OCI-LY7 (cell line): ENCODE results near the gene UBE3C. TPM values are rescaled to one million over a fixed set of nuclear protein-coding genes. Genes with fewer than 3 reads are reported as not detected.
"Not testable (repeated sequence)": the region's sequence is repeated elsewhere in the genome, so short reads cannot be mapped to it uniquely, and the experiment has no call there.

Experiments
- BruUV-seq: library from RNA; stranded (reverse); fragments of 400-500 nt; replicated peaks from 2 replicates; lab custom pipeline; 2021; lab: Mats Ljungman, UMichigan
- CTCF ChIA-PET: fragments of 300-600 bp; sonication (Branson Sonifier 250); formaldehyde crosslinking; loops from one replicate; lab custom pipeline; 2022; ENCODE audit warnings: antibody characterized with exemption; ENCODE audit not compliant: unreplicated experiment; lab: Charles Lee
- POLR2A ChIA-PET: fragments of 300-600 bp; sonication (Branson Sonifier 250); formaldehyde crosslinking; loops from one replicate; lab custom pipeline; 2022; ENCODE audit warnings: antibody characterized with exemption; lab: Charles Lee
- DNase-seq: peaks from one replicate; pipeline ENCODE4 v3.0.0-alpha.2; 2015; ENCODE audit warnings: low spot score
- H2AFZ ChIP-seq: fragments of 200-600 bp; sonication (generic), shearing (Covaris generic); 2 replicates; pipeline ENCODE4 v1.6.1; 2014; ENCODE audit warnings: mild to moderate bottlenecking, antibody characterized with exemption, low read length, moderate library complexity
- H3K27ac ChIP-seq: fragments of 200-600 bp; sonication (generic); 2 replicates; pipeline ENCODE4 v1.5.1; 2014; ENCODE audit warnings: mixed run types, low read depth, mild to moderate bottlenecking, moderate library complexity, low read length, inconsistent platforms; ENCODE audit not compliant: poor library complexity, severe bottlenecking
- H3K36me3 ChIP-seq: fragments of 200-600 bp; sonication (generic); 2 replicates; pipeline ENCODE4 v1.6.1; 2014; ENCODE audit warnings: mild to moderate bottlenecking, antibody characterized with exemption, low read length, moderate library complexity, mixed read lengths; ENCODE audit not compliant: insufficient read depth
- H3K4me1 ChIP-seq: fragments of 200-600 bp; sonication (generic); 2 replicates; pipeline ENCODE4 v1.5.1; 2014; ENCODE audit warnings: mild to moderate bottlenecking, low read length; ENCODE audit not compliant: insufficient read depth, poor library complexity, severe bottlenecking
- H3K4me2 ChIP-seq: fragments of 200-600 bp; sonication (generic); 2 replicates; pipeline ENCODE4 v1.6.1; 2014; ENCODE audit warnings: mild to moderate bottlenecking, low read length
- H3K4me3 ChIP-seq: fragments of 200-600 bp; sonication (generic); 2 replicates; pipeline ENCODE4 v1.5.1; 2014; ENCODE audit warnings: mild to moderate bottlenecking, low read depth, low read length; ENCODE audit not compliant: poor library complexity, severe bottlenecking
- H3K79me2 ChIP-seq: fragments of 200-600 bp; sonication (generic); 2 replicates; pipeline ENCODE4 v1.6.1; 2016; ENCODE audit warnings: low read depth, mild to moderate bottlenecking, low read length, moderate library complexity, mixed read lengths; ENCODE audit not compliant: insufficient read depth
- H3K9me2 ChIP-seq: fragments of 200-600 bp; sonication (generic); 2 replicates; pipeline ENCODE4 v1.6.1; 2016; ENCODE audit warnings: mild to moderate bottlenecking, low read length, mixed read lengths; ENCODE audit not compliant: insufficient read depth
- H3K9me3 ChIP-seq: fragments of 200-600 bp; sonication (generic); 2 replicates; pipeline ENCODE4 v1.6.1; 2014; ENCODE audit warnings: mild to moderate bottlenecking, mixed run types, low read length, mixed read lengths
- H4K20me1 ChIP-seq: fragments of 200-600 bp; sonication (generic); 2 replicates; pipeline ENCODE4 v1.6.1; 2014; ENCODE audit warnings: mild to moderate bottlenecking, antibody characterized with exemption, low read length, moderate library complexity, mixed read lengths; ENCODE audit not compliant: insufficient read depth
- CTCF ChIP-seq: fragments of 200-600 bp; sonication (generic); conservative IDR thresholded peaks from 2 replicates; pipeline ENCODE4 v1.5.1; 2014; ENCODE audit warnings: mild to moderate bottlenecking, antibody characterized with exemption, low read length, moderate library complexity, mixed read lengths
- EZH2phosphoT487 ChIP-seq: fragments of 200-600 bp; sonication (generic); IDR thresholded peaks from 2 replicates; pipeline ENCODE4 v1.6.1; 2018; ENCODE audit warnings: low read depth, borderline replicate concordance, mild to moderate bottlenecking, mixed run types, antibody characterized with exemption, low read length, moderate library complexity, mixed read lengths
- intact Hi-C: fragments of 100-400 bp; cut with micrococcal nuclease; formaldehyde crosslinking; loops from one replicate; pipeline ENCODE4 v1.10.0; 2022; ENCODE audit not compliant: unreplicated experiment
- total RNA-seq, 2 experiments: library from RNA; depleted of rRNA in 1 of 2; stranded (reverse); fragments of >200 nt in 1 of 2; shearing (Covaris generic) in 1 of 2; gene quantifications; 2 replicates each; pipeline ENCODE4 v1.2.3, GENCODE V29; 2014 to 2022

UBE3C gene
- total RNA-seq, 2 experiments from 2014 or later = 60.4 to 66.1 TPM

DNA sequence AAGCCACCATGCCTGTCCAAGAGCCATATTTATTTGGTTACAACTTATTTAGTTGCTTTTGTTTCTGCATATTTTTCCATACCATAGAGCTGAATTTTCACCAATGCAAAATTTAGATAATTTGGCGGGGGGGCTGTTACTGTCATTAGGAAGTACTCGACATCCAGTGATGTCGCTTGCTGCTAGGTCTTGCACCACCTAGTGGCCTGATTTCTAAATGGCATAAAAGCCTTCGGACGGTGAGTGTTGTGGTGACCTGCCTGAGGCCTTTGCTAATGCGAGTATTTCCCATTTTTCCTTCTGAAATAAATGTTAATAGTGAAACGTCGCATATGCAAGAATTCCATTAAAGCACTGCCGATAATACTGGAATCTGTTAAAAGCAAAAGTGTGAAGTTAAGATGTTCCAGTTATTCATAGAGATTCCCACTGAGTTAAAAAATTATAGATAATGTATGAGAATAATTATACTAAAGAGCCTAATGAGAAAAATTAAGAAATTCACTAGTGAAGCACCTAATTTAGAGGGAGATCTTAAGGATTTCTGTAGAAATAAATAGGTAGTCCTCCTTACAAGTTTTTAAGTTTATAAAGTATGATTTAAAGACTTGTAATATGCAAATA lies 112.0 kb downstream of the UBE3C start:
- no peak overlapping the region for H2AFZ ChIP-seq
- H3K9me2 ChIP-seq = no peaks in the 10 kb centered on the region
- CTCF ChIA-PET = no interaction called here
- H3K36me3 ChIP-seq = peaks cover 77% of the 10 kb centered on the region
- no peak overlapping the region for H3K4me3 ChIP-seq
- no peak overlapping the region for H3K4me2 ChIP-seq
- H3K4me1 ChIP-seq = no peaks in the 10 kb centered on the region
- peak; percentile 72 for DNase-seq
- intact Hi-C loops = no loop called here
- H3K79me2 ChIP-seq = no peaks in the 10 kb centered on the region
- TF ChIP-seq CTCF = peak; percentile 96
- no peak for TF ChIP-seq EZH2phosphoT487
- H3K27ac ChIP-seq = no peak overlapping the region
- no peaks in the 10 kb centered on the region; the same call in 1 of the 2 replicates for H4K20me1 ChIP-seq
- POLR2A ChIA-PET = interaction anchor here (1.1 kb wide), 1 partner anchor 11 kb away, joined by 3 read pairs; no protein-coding TSS in a partner anchor
- no peaks in the 10 kb centered on the region for H3K9me3 ChIP-seq
- BruUV-seq = TSS peak; percentile 18

- H3K4me3 ChIP-seq, H3K9me2 ChIP-seq, H4K20me1 ChIP-seq, H3K27ac ChIP-seq, H3K79me2 ChIP-seq, H3K4me2 ChIP-seq, H3K4me1 ChIP-seq, BruUV-seq, DNase-seq, H3K9me3 ChIP-seq, CTCF ChIA-PET, intact Hi-C loops, H2AFZ ChIP-seq: not testable (repeated sequence)
- H3K36me3 ChIP-seq = peaks cover 86% of the 10 kb centered on the region
- POLR2A ChIA-PET = interaction anchor here (0.8 to 1.1 kb wide), 2 partner anchors 10 to 90 kb away, joined by 3 to 7 read pairs; no protein-coding TSS in a partner anchor
Measured at GRCh38 chr7:157251817-157252216, 113.1 kb downstream of the UBE3C start.

DNA sequence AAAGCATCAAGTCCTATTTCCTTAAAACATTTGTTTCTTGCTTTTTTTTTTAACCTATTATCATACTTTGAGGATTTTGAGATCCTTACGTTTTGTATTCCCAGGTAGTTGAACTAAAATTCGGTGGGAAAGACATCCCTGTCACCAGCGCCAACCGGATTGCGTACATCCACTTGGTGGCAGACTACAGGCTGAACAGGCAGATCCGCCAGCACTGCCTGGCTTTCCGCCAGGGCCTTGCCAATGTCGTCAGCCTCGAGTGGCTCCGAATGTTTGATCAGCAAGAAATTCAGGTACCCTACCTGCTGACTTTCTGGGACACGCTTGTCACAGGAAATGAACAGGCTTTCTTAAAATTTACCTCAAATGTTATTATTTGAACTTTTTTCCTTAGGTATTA lies 115.1 kb downstream of the UBE3C start:
- no peaks in the 10 kb centered on the region for H3K9me2 ChIP-seq
- DNase-seq = no peak
- H3K4me1 ChIP-seq = no peaks in the 10 kb centered on the region
- H2AFZ ChIP-seq = no peak overlapping the region
- ChIA-PET CTCF (no interaction called here), POLR2A (no interaction called here)
- H3K9me3 ChIP-seq = no peaks in the 10 kb centered on the region
- H4K20me1 ChIP-seq = no peaks in the 10 kb centered on the region; the same call in 1 of the 2 replicates
- peaks cover 92% of the 10 kb centered on the region for H3K36me3 ChIP-seq
- TF ChIP-seq CTCF = no peak
- TF ChIP-seq EZH2phosphoT487 = no peak
- intact Hi-C loops = no loop called here
- H3K27ac ChIP-seq = no peak overlapping the region
- H3K79me2 ChIP-seq = no peaks in the 10 kb centered on the region
- no TSS peak for BruUV-seq
- no peak overlapping the region for H3K4me2 ChIP-seq
- H3K4me3 ChIP-seq = no peak overlapping the region

GRCh38 chr7:157254781-157255180 lies 116.1 kb downstream of the UBE3C start:
- DNase-seq, H3K9me2 ChIP-seq, H3K27ac ChIP-seq, H3K4me1 ChIP-seq, intact Hi-C loops, H3K9me3 ChIP-seq, CTCF ChIA-PET, H2AFZ ChIP-seq, BruUV-seq, H4K20me1 ChIP-seq, H3K4me2 ChIP-seq, POLR2A ChIA-PET, H3K4me3 ChIP-seq, H3K79me2 ChIP-seq: not testable (repeated sequence)
- H3K36me3 ChIP-seq = peaks cover 92% of the 10 kb centered on the region
